SKM-1 (cell line): ENCODE measurements around the gene MANEA.
"Not testable (repeated sequence)": the region's sequence is repeated elsewhere in the genome, so short reads cannot be mapped to it uniquely, and the experiment has no call there.

Experiments
- DNase-seq: peaks from one replicate; lab custom pipeline; 2025; ENCODE audit not compliant: unreplicated experiment; lab: John Stamatoyannopoulos, UW

Gene MANEA

GRCh38 chr6:95584226-95584625 lies 6.9 kb downstream of the MANEA start:
- not testable (repeated sequence) for DNase-seq

GRCh38 chr6:95587989-95588388 lies 10.7 kb downstream of the MANEA start:
- no peak for DNase-seq

GRCh38 chr6:95589067-95589466 lies 11.7 kb downstream of the MANEA start:
- DNase-seq = no peak

- no peak for DNase-seq
Measured at GRCh38 chr6:95589826-95590570, 12.7 kb downstream of the MANEA start.

- no peak for DNase-seq
Measured at GRCh38 chr6:95593025-95593424, 15.7 kb downstream of the MANEA start.

- DNase-seq = no peak
Measured at GRCh38 chr6:95596021-95596420, 18.7 kb downstream of the MANEA start.

GRCh38 chr6:95599706-95600105 lies 22.4 kb downstream of the MANEA start:
- DNase-seq = no peak

- no peak for DNase-seq
Measured at GRCh38 chr6:95601133-95601532, 23.8 kb downstream of the MANEA start.

GRCh38 chr6:95614094-95614493 lies 36.8 kb downstream of the MANEA start:
- no peak for DNase-seq

GRCh38 chr6:95629551-95629950 lies 52.2 kb downstream of the MANEA start:
- no peak for DNase-seq

- DNase-seq = no peak
Measured at GRCh38 chr6:95636552-95637431, 59.5 kb downstream of the MANEA start.

GRCh38 chr6:95648636-95649035 lies 71.3 kb downstream of the MANEA start:
- no peak for DNase-seq

GRCh38 chr6:95649451-95649850 lies 72.1 kb downstream of the MANEA start:
- DNase-seq = no peak

GRCh38 chr6:95654176-95654575 lies 76.8 kb downstream of the MANEA start:
- no peak for DNase-seq

- no peak for DNase-seq
Measured at GRCh38 chr6:95658886-95659285, 81.6 kb downstream of the MANEA start.
